KBM-7 (cell line): Measurements from ENCODE around the gene DUSP2.
"Not testable (repeated sequence)": the region's sequence is repeated elsewhere in the genome, so short reads cannot be mapped to it uniquely, and the experiment has no call there.

Source experiments
- DNase-seq: peaks from one replicate; pipeline ENCODE4 v3.0.0-alpha.2; 2015
- in situ Hi-C: fragments of 300-500 bp; cut with MboI; formaldehyde crosslinking; loops from 2 replicates; pipeline ENCODE4 v1.14.3; 2020; ENCODE audit warnings: low sequenced_read_pairs, low pct_unique_long_range_greater_than_20kb, mixed read lengths

The DUSP2 gene

GRCh38 chr2:96150007-96150640 lies 4.9 kb upstream of the DUSP2 start:
- no peak for DNase-seq
- in situ Hi-C loops: no loop called here

- in situ Hi-C loops: no loop called here
- peak; percentile 87 for DNase-seq
Observed at GRCh38 chr2:96148410-96149217, 3.4 kb upstream of the DUSP2 start.

- in situ Hi-C loops: no loop called here
- DNase-seq: no peak
Observed at GRCh38 chr2:96147593-96148201, 2.5 kb upstream of the DUSP2 start.

- peak; percentile 19 for DNase-seq
- in situ Hi-C loops: no loop called here
Observed at GRCh38 chr2:96146881-96147592, 1.8 kb upstream of the DUSP2 start.

GRCh38 chr2:96146153-96146880 lies 1.1 kb upstream of the DUSP2 start:
- in situ Hi-C loops: no loop called here
- DNase-seq: peak; percentile 87

GRCh38 chr2:96145848-96146152 lies 560 bp upstream of the DUSP2 start:
- DNase-seq: no peak
- in situ Hi-C loops: no loop called here

- DNase-seq: peak; percentile 43
- in situ Hi-C loops: no loop called here
Observed at GRCh38 chr2:96144481-96145035, 682 bp downstream of the DUSP2 start.

- in situ Hi-C loops: no loop called here
- no peak for DNase-seq
Observed at GRCh38 chr2:96143848-96144480, 1.3 kb downstream of the DUSP2 start.

- in situ Hi-C loops: no loop called here
Observed at GRCh38 chr2:96143231-96143847, 1.9 kb downstream of the DUSP2 start.

GRCh38 chr2:96142217-96143113 lies 2.8 kb downstream of the DUSP2 start:
- in situ Hi-C loops: no loop called here
- no peak for DNase-seq

More at GRCh38 chr2:96143231-96143847, 1.9 kb downstream of the DUSP2 start:
- no peak for DNase-seq

GRCh38 chr2:96141624-96141967 lies 3.6 kb downstream of the DUSP2 start:
- DNase-seq, in situ Hi-C loops: not testable (repeated sequence)

- DNase-seq: no peak
- in situ Hi-C loops: no loop called here
Observed at GRCh38 chr2:96140941-96141623, 4.2 kb downstream of the DUSP2 start.

GRCh38 chr2:96139181-96139758 lies 6.0 kb downstream of the DUSP2 start:
- no peak for DNase-seq
- in situ Hi-C loops: no loop called here

GRCh38 chr2:96138179-96139145 lies 6.8 kb downstream of the DUSP2 start, which contains the start of gene ASTL:
Gene ASTL (minus strand): TSS chr2:96138502. CDS start chr2:96138436, 66 bp downstream.
- in situ Hi-C loops: no loop called here
- DNase-seq: peak; percentile 53
